HepG2 (cell line): ENCODE data around the gene BST1. TPM values are rescaled to one million over a fixed set of nuclear protein-coding genes. Genes with fewer than 3 reads are reported as not detected.

Experiments
- BRCA1 ChIP-seq: sonication (generic); formaldehyde crosslinking; IDR thresholded peaks from 2 replicates; pipeline ENCODE4 v1.4.0; 2020; ENCODE audit warnings: missing genetic modification reagents
- CREB1 ChIP-seq, 2 experiments: fragments of 450-650 bp in 1 of 2; IDR thresholded peaks; 2 replicates each; pipeline ENCODE4 v1.6.1; 2016 to 2017; ENCODE audit warnings: control low read depth in 1 of 2, mild to moderate bottlenecking in 1 of 2, missing compliant biosample characterization in 1 of 2, missing genetic modification characterization in 1 of 2
- CREB3 ChIP-seq: sonication (generic); formaldehyde crosslinking; IDR thresholded peaks from 2 replicates; pipeline ENCODE4 v1.5.0; 2020; ENCODE audit warnings: missing genetic modification reagents
- DMAP1 ChIP-seq: IDR thresholded peaks from 2 replicates; pipeline ENCODE4 v1.6.1; 2016
- PCBP1 ChIP-seq: fragments of 200-400 bp; formaldehyde crosslinking; IDR thresholded peaks from 2 replicates; pipeline ENCODE4 v1.6.1; 2017; ENCODE audit warnings: mild to moderate bottlenecking, low read depth, low read length, borderline replicate concordance
- PCBP2 ChIP-seq: fragments of 200-400 bp; formaldehyde crosslinking; optimal IDR thresholded peaks from 2 replicates; pipeline ENCODE3; 2018; ENCODE audit warnings: low read length, low read depth; ENCODE audit not compliant: poor library complexity, severe bottlenecking
- REST ChIP-seq, 2 experiments: IDR thresholded peaks; 2 replicates each; pipeline ENCODE4 v1.6.1; 2011 to 2012; ENCODE audit warnings: low read length in 2 of 2, borderline replicate concordance in 1 of 2, low read depth in 1 of 2, mild to moderate bottlenecking in 1 of 2, moderate library complexity in 1 of 2
- SALL2 ChIP-seq: sonication (generic); formaldehyde crosslinking; IDR thresholded peaks from 2 replicates; pipeline ENCODE4 v1.8.1; 2023; ENCODE audit warnings: mild to moderate bottlenecking, missing genetic modification reagents, inconsistent platforms
- SOX5 ChIP-seq: IDR thresholded peaks from 2 replicates; pipeline ENCODE4 v1.6.1; 2016; ENCODE audit warnings: borderline replicate concordance
- STAT5B ChIP-seq: sonication (generic); formaldehyde crosslinking; IDR thresholded peaks from 2 replicates; pipeline ENCODE4 v1.4.0; 2020; ENCODE audit warnings: missing genetic modification reagents
- ZBTB2 ChIP-seq: sonication (generic); formaldehyde crosslinking; IDR thresholded peaks from 2 replicates; pipeline ENCODE4 v1.8.0; 2022; ENCODE audit warnings: low read depth, missing genetic modification reagents
- ZFP1 ChIP-seq: IDR thresholded peaks from 2 replicates; pipeline ENCODE4 v1.6.1; 2016
- ZFP62 ChIP-seq: sonication (generic); formaldehyde crosslinking; IDR thresholded peaks from 2 replicates; pipeline ENCODE4 v1.4.0; 2020; ENCODE audit warnings: missing genetic modification reagents
- ZNF142 ChIP-seq: sonication (generic); formaldehyde crosslinking; IDR thresholded peaks from 2 replicates; pipeline ENCODE4 v1.4.0; 2020; ENCODE audit warnings: missing genetic modification reagents
- ZNF235 ChIP-seq: sonication (generic); formaldehyde crosslinking; IDR thresholded peaks from 2 replicates; pipeline ENCODE4 v1.8.1; 2023; ENCODE audit warnings: mild to moderate bottlenecking, missing genetic modification reagents, borderline replicate concordance
- ZNF264 ChIP-seq: sonication (generic); formaldehyde crosslinking; IDR thresholded peaks from 2 replicates; pipeline ENCODE4 v1.4.0; 2020; ENCODE audit warnings: missing genetic modification reagents
- ZNF674 ChIP-seq: sonication (generic); formaldehyde crosslinking; IDR thresholded peaks from 2 replicates; pipeline ENCODE4 v1.5.0; 2020; ENCODE audit warnings: low read depth, mild to moderate bottlenecking, missing genetic modification reagents
- ZNF776 ChIP-seq: sonication (generic); formaldehyde crosslinking; IDR thresholded peaks from 2 replicates; pipeline ENCODE4 v1.4.0; 2020; ENCODE audit warnings: mild to moderate bottlenecking, missing genetic modification reagents
- ZSCAN30 ChIP-seq: sonication (generic); formaldehyde crosslinking; IDR thresholded peaks from 2 replicates; pipeline ENCODE4 v1.5.0; 2020; ENCODE audit warnings: mild to moderate bottlenecking, missing genetic modification reagents
- polyA plus RNA-seq, 8 experiments: library from polyadenylated mRNA; depleted of rRNA in 3 of 8; stranded (reverse) in 7 of 8; unstranded in 1 of 8; fragments of >200 nt; fragmentation: Illumina TruSeq in 4 of 8; extraction: Trizol in 4 of 8; gene quantifications; 2 replicates each; pipeline versions ENCODE4 v1.2.1 to v1.2.3, GENCODE V29; 2011 to 2016; ENCODE audit warnings: low read depth in 4 of 8, missing spikeins in 1 of 8, mixed read lengths in 1 of 8; ENCODE audit not compliant: insufficient read depth in 1 of 8
- total RNA-seq, 5 experiments: library from RNA; depleted of rRNA; stranded (reverse); fragments of >200 nt; fragmentation: Illumina TruSeq; extraction: Trizol; gene quantifications; 2 replicates each; pipeline ENCODE4 v1.2.3, GENCODE V29; 2016; ENCODE audit warnings: low read depth in 1 of 5

The BST1 gene
- total and polyA plus RNA-seq, 2 of the 13 experiments (the other 11 are each of a cell fraction or from before 2014, with no cell fraction given) = 0.09 to 0.49 TPM

GRCh38 chr4:15740764-15741404 is 38.0 kb downstream of the BST1 start (continued):
- TF ChIP-seq DMAP1 (CRISPR knock-in tag) (no peak), PCBP2 (no peak), ZNF264 (CRISPR knock-in tag) (no peak), ZNF776 (no peak), ZNF674 (CRISPR knock-in tag) (no peak), REST (IDR thresholded peaks at IDR 0.05; ENCODE audit: borderline replicate concordance in 1 of 2, low read depth in 1 of 2, low read length in 2 of 2) (no peak), STAT5B (CRISPR knock-in tag) (no peak), CREB1 (IDR thresholded peaks at IDR 0.05) (0 out of 2 replicates have a peak, but pooled peaks have one; percentile 8), CREB1 (CRISPR knock-in tag; IDR thresholded peaks at IDR 0.05) (peak; percentile 39; the same call in 1 of the 2 replicates), ZNF235 (no peak), CREB3 (no peak), ZFP62 (CRISPR knock-in tag) (no peak), PCBP1 (no peak), ZNF142 (CRISPR knock-in tag) (no peak), SOX5 (CRISPR knock-in tag) (peak; percentile 60), ZBTB2 (CRISPR knock-in tag) (no peak), BRCA1 (CRISPR knock-in tag) (no peak), ZSCAN30 (CRISPR knock-in tag) (no peak), SALL2 (CRISPR knock-in tag) (no peak), ZFP1 (CRISPR knock-in tag) (no peak)
